Fibroblast of peridontal ligament (primary cell): ENCODE results near the gene ASB9.
"Not testable (repeated sequence)": the region's sequence is repeated elsewhere in the genome, so short reads cannot be mapped to it uniquely, and the experiment has no call there.

Source experiments
- DNase-seq: peaks from one replicate; pipeline ENCODE4 v3.0.0-alpha.2; 2010; ENCODE audit errors: extremely low read depth

The ASB9 gene

DNA sequence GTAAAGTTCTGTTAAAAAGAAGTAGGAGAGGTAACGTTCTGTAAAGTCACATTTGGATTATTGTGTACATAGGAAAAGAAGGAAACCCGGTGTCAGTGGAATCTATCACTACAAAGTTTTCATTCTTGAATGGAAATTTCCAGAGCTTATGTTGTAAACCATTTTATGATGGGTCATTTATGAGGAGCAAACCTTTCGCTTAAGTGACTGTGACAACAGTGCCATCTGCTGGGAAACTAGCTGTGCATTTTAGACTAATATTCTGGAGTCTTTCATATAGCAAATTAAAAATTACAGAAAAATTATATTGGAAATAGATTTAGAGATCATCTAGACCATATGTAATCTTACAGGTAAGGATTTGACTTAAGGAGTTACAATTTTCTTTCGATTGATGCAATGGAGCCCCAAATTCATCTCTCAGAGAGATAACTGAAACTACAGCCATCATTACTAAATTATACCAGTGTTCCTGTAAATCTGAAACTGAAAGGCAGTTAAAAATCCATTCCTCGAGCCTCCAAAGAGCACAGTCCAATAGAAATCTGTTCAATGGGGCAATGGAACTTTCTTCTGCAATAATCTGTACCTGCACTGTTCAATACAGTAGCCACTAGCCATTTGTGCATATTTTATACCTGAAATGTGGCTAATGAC lies 26.9 kb downstream of the ASB9 start:
- peak; percentile 70 for DNase-seq

- DNase-seq = no peak
Measured at GRCh38 chrX:15241301-15241700, 28.6 kb downstream of the ASB9 start.

- no peak for DNase-seq
Measured at GRCh38 chrX:15240414-15240813, 29.5 kb downstream of the ASB9 start.

DNA sequence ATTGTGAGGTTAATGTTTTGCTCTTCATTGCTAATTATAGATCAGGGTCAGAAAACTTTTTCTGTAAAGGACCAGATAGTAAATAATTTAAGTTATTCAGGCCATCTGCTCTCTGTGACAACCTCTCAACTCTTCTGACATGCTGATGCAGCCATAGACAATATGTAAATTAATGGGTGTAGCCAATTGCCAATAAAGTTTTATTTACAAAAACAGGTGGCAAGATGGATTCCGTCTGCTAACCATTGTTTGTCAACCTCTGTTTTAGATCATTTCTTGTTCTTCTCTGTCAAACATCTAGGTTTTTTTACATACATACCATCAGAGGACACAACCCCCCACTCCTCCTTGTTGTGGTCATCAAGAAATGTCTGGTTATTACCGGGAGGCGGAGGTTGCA lies 33.7 kb downstream of the ASB9 start:
- DNase-seq = no peak

- no peak for DNase-seq
Measured at GRCh38 chrX:15235001-15235400, 34.9 kb downstream of the ASB9 start.

GRCh38 chrX:15233416-15234015 lies 36.4 kb downstream of the ASB9 start:
- DNase-seq = no peak

- no peak for DNase-seq
Measured at GRCh38 chrX:15224747-15225146, 45.1 kb downstream of the ASB9 start.

DNA sequence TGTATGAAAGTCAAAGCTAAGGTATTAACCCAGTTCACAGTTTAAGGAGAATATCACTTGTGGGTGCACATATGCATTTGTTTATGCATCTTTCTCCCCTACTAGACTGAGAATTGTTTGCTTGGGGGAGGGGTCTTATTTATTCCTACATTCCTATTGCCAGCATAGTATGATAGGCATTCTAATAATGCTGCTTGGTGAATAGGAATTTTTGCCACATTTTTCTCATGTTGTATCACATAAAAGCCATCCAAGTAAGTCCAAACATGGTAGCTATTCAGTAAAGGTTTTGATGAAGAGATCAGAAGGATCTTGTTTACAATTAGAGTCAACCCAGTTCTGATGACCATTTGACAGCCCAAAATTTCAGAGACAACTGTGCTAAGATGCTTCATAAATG lies 48.6 kb downstream of the ASB9 start:
- no peak for DNase-seq

DNA sequence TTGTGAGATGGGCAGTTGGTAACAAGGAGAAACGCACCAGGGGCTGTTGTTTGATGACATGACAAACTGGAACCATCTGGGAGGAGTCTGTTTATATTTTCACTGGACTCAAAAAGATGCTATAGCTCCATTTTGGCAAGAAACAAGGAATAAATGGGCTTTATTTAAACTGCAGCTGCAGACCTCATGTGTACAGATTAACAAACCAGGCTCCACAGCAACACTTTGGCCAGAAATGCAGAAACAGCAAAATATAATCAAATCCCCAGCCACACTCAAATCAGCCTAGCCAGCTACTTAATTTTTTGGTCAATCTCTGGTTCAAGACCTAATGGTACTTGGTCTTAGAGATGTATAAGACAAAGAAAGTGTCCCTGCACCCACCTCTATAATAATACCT lies 52.7 kb downstream of the ASB9 start:
- no peak for DNase-seq

- no peak for DNase-seq
Measured at GRCh38 chrX:15216280-15216679, 53.6 kb downstream of the ASB9 start.

DNA sequence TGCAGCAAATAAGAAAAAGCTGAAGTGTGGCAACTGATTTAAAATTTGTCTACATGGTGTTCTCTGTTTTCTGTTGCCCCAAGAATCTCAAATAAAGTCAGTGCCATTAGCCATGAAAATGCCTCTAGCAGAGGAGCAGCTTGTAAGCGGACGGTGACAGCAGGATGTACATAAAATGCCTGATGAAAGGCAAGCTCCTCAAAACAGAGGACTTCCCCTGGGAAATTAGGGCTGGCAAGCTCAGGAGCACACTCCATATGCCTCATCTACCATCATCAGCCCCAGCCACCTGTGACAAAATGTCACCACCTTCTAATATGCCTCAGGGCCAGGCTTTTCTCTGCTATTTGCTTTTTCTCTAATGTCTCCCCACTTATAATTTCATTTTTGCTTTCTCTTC lies 54.5 kb downstream of the ASB9 start:
- DNase-seq = no peak

DNA sequence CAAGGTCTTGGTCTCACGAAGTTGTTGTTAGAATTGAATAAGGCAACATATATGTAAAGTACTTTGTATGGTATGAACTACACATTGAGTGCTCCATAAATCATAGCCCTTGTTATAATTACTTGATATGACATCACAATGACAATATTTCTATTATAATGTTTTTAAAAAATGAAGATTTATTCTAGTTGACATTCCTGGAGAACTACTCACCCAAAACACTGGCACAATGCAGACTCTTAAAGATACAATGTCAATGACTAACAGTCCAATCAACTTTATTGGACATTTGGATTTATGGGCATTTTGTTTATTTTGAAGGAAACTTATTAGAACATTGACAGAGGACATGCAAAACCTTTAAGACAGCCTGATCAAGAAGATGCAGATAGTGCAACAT lies 55.3 kb downstream of the ASB9 start:
- DNase-seq = no peak

GRCh38 chrX:15209096-15209495 lies 60.8 kb downstream of the ASB9 start:
- DNase-seq = no peak

- DNase-seq = no peak
Measured at GRCh38 chrX:15207994-15208393, 61.9 kb downstream of the ASB9 start.

- DNase-seq = no peak
Measured at GRCh38 chrX:15207384-15207783, 62.5 kb downstream of the ASB9 start.

DNA sequence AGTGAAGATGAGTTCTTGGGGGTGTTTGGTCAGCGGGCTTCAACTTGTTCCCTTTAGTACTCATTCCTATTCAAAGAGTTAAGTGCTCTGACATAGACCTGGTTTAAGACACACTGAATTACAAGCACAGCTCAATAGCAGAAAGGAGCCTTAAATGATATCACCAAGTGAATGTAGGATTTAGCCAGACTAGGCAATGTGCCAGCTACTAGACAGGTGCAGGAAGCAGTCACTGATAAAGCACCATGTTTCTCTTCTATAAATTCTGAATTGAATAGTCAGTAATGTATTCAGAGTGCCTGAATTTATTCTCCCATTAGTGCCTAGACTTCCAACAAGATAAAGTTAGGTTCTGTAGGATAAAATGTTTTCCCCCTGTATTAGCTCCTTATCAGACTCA lies 63.6 kb downstream of the ASB9 start:
- DNase-seq = no peak

GRCh38 chrX:15204130-15204751 lies 65.6 kb downstream of the ASB9 start:
- DNase-seq = no peak

GRCh38 chrX:15203694-15204093 lies 66.2 kb downstream of the ASB9 start:
- no peak for DNase-seq

GRCh38 chrX:15202454-15203177 lies 67.3 kb downstream of the ASB9 start:
- peak; percentile 5 for DNase-seq

- DNase-seq = no peak
Measured at GRCh38 chrX:15200871-15201270, 69.0 kb downstream of the ASB9 start.

DNA sequence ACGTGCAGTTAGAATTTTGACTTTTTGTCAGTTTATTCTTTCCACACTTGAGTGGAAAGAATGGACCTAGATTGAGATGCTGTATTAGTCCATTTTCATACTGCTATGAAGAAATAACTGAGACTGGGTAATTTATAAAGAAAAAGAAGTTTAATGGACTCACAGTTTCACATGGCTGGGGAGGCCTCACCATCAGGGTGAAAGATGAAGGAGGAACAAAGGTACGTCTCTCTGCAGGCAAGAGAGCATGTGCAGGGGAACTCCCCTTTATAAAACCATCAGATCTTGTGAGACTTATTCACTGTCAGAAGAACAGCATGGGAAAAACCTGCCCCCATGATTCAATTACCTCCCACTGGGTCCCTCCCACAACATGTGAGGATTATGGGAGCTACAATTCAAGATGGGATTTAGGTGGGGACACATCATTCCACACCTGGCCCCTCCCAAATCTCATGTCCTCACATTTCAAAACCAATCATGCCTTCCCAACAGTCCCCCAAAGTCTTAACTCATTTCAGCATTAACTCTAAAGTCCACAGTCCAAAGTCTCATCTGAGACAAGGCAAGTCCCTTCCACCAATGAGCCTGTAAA lies 71.2 kb downstream of the ASB9 start:
- DNase-seq = not testable (repeated sequence)

- DNase-seq = peak; percentile 18
Measured at GRCh38 chrX:15194146-15194545, 75.7 kb downstream of the ASB9 start.
